ENCODE data around the gene SAMD4B.

The SAMD4B gene

GRCh38 chr19:39406656-39407409 lies 64.6 kb downstream of the SAMD4B start, which contains the start of gene ZFP36:
ZFP36 (plus strand) TSS chr19:39406847; CDS start chr19:39406905, 58 bp downstream.
- H3K36me3 ChIP-seq (replicated peaks; ENCODE audit: insufficient read depth, low read length): peaks cover 12% of the 10 kb centered on the region; the same call in 1 of the 2 replicates
- peak; percentile 81 for DNase-seq
- H3K27ac ChIP-seq (ENCODE audit: low read length): peak within 1 kb of the TSS; percentile 100
- peak within 1 kb of the TSS; percentile 100 for H3K9ac ChIP-seq (ENCODE audit: low read length)
- peaks cover 95% of the 10 kb centered on the region for H3F3A ChIP-seq (ENCODE audit: insufficient read depth, low read length)
- H4K20me1 ChIP-seq (ENCODE audit: insufficient read depth, low read length): peaks cover 20% of the 10 kb centered on the region; the same call in 1 of the 2 replicates
- TF ChIP-seq EZH2 (optimal IDR thresholded peaks at IDR 0.05; ENCODE audit: low read depth, low read length) (no peak), EZH2phosphoT487 (IDR thresholded peaks at IDR 0.05; ENCODE audit: low read length) (no peak)
- TF ChIP-seq, protein P1, sequence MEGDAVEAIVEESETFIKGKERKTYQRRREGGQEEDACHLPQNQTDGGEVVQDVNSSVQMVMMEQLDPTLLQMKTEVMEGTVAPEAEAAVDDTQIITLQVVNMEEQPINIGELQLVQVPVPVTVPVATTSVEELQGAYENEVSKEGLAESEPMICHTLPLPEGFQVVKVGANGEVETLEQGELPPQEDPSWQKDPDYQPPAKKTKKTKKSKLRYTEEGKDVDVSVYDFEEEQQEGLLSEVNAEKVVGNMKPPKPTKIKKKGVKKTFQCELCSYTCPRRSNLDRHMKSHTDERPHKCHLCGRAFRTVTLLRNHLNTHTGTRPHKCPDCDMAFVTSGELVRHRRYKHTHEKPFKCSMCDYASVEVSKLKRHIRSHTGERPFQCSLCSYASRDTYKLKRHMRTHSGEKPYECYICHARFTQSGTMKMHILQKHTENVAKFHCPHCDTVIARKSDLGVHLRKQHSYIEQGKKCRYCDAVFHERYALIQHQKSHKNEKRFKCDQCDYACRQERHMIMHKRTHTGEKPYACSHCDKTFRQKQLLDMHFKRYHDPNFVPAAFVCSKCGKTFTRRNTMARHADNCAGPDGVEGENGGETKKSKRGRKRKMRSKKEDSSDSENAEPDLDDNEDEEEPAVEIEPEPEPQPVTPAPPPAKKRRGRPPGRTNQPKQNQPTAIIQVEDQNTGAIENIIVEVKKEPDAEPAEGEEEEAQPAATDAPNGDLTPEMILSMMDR (IDR thresholded peaks at IDR 0.05; ENCODE audit: low read length): no peak
- no peak within 1 kb of the TSS for H2AFZ ChIP-seq (ENCODE audit: low read length)
- peaks cover 24% of the 10 kb centered on the region for H3K79me2 ChIP-seq (ENCODE audit: low read length)
- peak within 1 kb of the TSS; percentile 99 for H3K4me2 ChIP-seq (ENCODE audit: low read depth, low read length)
- no peaks in the 10 kb centered on the region for H3K27me3 ChIP-seq (replicated peaks; ENCODE audit: insufficient read depth, low read length)
- H3K9me3 ChIP-seq (replicated peaks; ENCODE audit: insufficient read depth, low read length): no peaks in the 10 kb centered on the region
- H3K4me1 ChIP-seq (ENCODE audit: low read length): peaks cover 38% of the 10 kb centered on the region
- no peaks in the 10 kb centered on the region for H3K9me2 ChIP-seq (replicated peaks; ENCODE audit: insufficient read depth, low read length)
- peak within 1 kb of the TSS; percentile 98 for H3K4me3 ChIP-seq (ENCODE audit: low read length)

DNA sequence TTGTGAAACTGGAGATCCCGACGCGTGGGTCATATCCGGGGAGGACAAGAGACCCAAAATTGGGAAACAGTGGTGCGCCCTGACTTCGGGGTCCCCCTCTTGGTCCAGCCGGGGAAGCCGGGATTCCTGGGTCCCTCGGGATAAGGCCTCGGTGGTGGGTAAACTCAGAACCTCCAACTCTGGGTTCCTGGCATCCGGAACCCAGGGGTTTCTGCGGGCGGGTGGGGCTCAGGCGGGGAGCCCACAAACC lies 65.1 kb downstream of the SAMD4B start:
- Histone ChIP-seq H3K4me1 (ENCODE audit: low read length) (peaks cover 33% of the 10 kb centered on the region), H3K79me2 (ENCODE audit: low read length) (peaks cover 24% of the 10 kb centered on the region), H3F3A (ENCODE audit: insufficient read depth, low read length) (peaks cover 90% of the 10 kb centered on the region), H3K36me3 (replicated peaks; ENCODE audit: insufficient read depth, low read length) (peaks cover 12% of the 10 kb centered on the region; the same call in 1 of the 2 replicates), H4K20me1 (ENCODE audit: insufficient read depth, low read length) (peaks cover 20% of the 10 kb centered on the region; the same call in 1 of the 2 replicates), H3K27me3 (replicated peaks; ENCODE audit: insufficient read depth, low read length) (no peaks in the 10 kb centered on the region), H2AFZ (ENCODE audit: low read length) (no peak overlapping the region), H3K9me2 (replicated peaks; ENCODE audit: insufficient read depth, low read length) (no peaks in the 10 kb centered on the region), H3K27ac (ENCODE audit: low read length) (peak overlapping the region; percentile 100), H3K4me2 (ENCODE audit: low read depth, low read length) (peak overlapping the region; percentile 99), H3K4me3 (ENCODE audit: low read length) (peak overlapping the region; percentile 98), H3K9ac (ENCODE audit: low read length) (peak overlapping the region; percentile 99), H3K9me3 (replicated peaks; ENCODE audit: insufficient read depth, low read length) (no peaks in the 10 kb centered on the region)
- no peak for TF ChIP-seq EZH2phosphoT487 (IDR thresholded peaks at IDR 0.05; ENCODE audit: low read length)
- no peak for TF ChIP-seq EZH2 (optimal IDR thresholded peaks at IDR 0.05; ENCODE audit: low read depth, low read length)
- TF ChIP-seq, protein P1 (IDR thresholded peaks at IDR 0.05; ENCODE audit: low read length): no peak
- DNase-seq: no peak

DNA sequence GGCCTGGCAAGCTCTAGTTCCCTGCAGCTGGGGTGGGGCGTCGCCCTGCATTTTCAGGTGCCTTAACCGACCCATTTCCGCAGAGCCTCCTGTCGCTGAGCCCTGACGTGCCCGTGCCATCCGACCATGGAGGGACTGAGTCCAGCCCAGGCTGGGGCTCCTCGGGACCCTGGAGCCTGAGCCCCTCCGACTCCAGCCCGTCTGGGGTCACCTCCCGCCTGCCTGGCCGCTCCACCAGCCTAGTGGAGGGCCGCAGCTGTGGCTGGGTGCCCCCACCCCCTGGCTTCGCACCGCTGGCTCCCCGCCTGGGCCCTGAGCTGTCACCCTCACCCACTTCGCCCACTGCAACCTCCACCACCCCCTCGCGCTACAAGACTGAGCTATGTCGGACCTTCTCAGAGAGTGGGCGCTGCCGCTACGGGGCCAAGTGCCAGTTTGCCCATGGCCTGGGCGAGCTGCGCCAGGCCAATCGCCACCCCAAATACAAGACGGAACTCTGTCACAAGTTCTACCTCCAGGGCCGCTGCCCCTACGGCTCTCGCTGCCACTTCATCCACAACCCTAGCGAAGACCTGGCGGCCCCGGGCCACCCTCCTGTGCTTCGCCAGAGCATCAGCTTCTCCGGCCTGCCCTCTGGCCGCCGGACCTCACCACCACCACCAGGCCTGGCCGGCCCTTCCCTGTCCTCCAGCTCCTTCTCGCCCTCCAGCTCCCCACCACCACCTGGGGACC lies 65.6 kb downstream of the SAMD4B start:
- Histone ChIP-seq H3K9ac (ENCODE audit: low read length) (peak overlapping the region; percentile 99), H3K4me1 (ENCODE audit: low read length) (peaks cover 31% of the 10 kb centered on the region), H3K4me2 (ENCODE audit: low read depth, low read length) (peak overlapping the region; percentile 99), H3K36me3 (replicated peaks; ENCODE audit: insufficient read depth, low read length) (peaks cover 12% of the 10 kb centered on the region; the same call in 1 of the 2 replicates), H3K79me2 (ENCODE audit: low read length) (peaks cover 24% of the 10 kb centered on the region), H3K9me2 (replicated peaks; ENCODE audit: insufficient read depth, low read length) (no peaks in the 10 kb centered on the region), H3F3A (ENCODE audit: insufficient read depth, low read length) (peaks cover 86% of the 10 kb centered on the region), H2AFZ (ENCODE audit: low read length) (no peak overlapping the region), H3K9me3 (replicated peaks; ENCODE audit: insufficient read depth, low read length) (no peaks in the 10 kb centered on the region), H3K27me3 (replicated peaks; ENCODE audit: insufficient read depth, low read length) (no peaks in the 10 kb centered on the region), H3K4me3 (ENCODE audit: low read length) (peak overlapping the region; percentile 98), H4K20me1 (ENCODE audit: insufficient read depth, low read length) (peaks cover 20% of the 10 kb centered on the region; the same call in 1 of the 2 replicates), H3K27ac (ENCODE audit: low read length) (peak overlapping the region; percentile 100)
- DNase-seq: peak; percentile 78
- no peak for TF ChIP-seq EZH2 (optimal IDR thresholded peaks at IDR 0.05; ENCODE audit: low read depth, low read length)
- no peak for TF ChIP-seq EZH2phosphoT487 (IDR thresholded peaks at IDR 0.05; ENCODE audit: low read length)
- TF ChIP-seq, protein P1 (IDR thresholded peaks at IDR 0.05; ENCODE audit: low read length): no peak; the same call in 1 of the 2 replicates
